SH-SY5Y (cell line): ENCODE measurements around the gene ZFHX3.

Experiments used
- GATA2 ChIP-seq: IDR thresholded peaks from 2 replicates; pipeline ENCODE4 v1.6.1; 2011; ENCODE audit warnings: mild to moderate bottlenecking, low read depth, low read length
- GATA3 ChIP-seq: IDR thresholded peaks from 2 replicates; pipeline ENCODE4 v1.6.1; 2011; ENCODE audit warnings: low read depth, mild to moderate bottlenecking, low read length, moderate library complexity

GRCh38 chr16:72835086-72835485 lies 212.8 kb downstream of the ZFHX3 start:
- no peak for TF ChIP-seq GATA2
- TF ChIP-seq GATA3: no peak
